Tibial nerve (tissue), 4 donors: ENCODE results near the gene MFSD12.

Experiments used
- CTCF ChIP-seq, 5 experiments: fragments of 200-600 bp in 3 of 5; fragments of 450-650 bp in 2 of 5; sonication (generic) in 3 of 5; IDR thresholded peaks; one replicate each; pipeline ENCODE4 v1.5.1; 2016 to 2019; ENCODE audit warnings: antibody characterized with exemption in 5 of 5, mild to moderate bottlenecking in 3 of 5, moderate library complexity in 2 of 5
- EP300 ChIP-seq, 2 donors: sonication (generic); formaldehyde crosslinking; IDR thresholded peaks; one replicate each; pipeline ENCODE4 v1.6.1; 2017; ENCODE audit warnings: antibody characterized with exemption in 2 of 2, mild to moderate bottlenecking in 1 of 2

GRCh38 chr19:3590991-3591659 is 33.7 kb upstream of the MFSD12 start:
- TF ChIP-seq CTCF (IDR thresholded peaks at IDR 0.05) (no peak), EP300 (IDR thresholded peaks at IDR 0.05) (no peak)
